HG02973 (cell line): ENCODE data around the gene LRR1.
"Not testable (repeated sequence)": the region's sequence is repeated elsewhere in the genome, so short reads cannot be mapped to it uniquely, and the experiment has no call there.

Source experiments
- ATAC-seq: cut with Tn5 transposase; IDR thresholded peaks from one replicate; pipeline ENCODE4 v1.9.1; 2021; ENCODE audit warnings: moderate library complexity; ENCODE audit not compliant: unreplicated experiment

LRR1 gene

DNA sequence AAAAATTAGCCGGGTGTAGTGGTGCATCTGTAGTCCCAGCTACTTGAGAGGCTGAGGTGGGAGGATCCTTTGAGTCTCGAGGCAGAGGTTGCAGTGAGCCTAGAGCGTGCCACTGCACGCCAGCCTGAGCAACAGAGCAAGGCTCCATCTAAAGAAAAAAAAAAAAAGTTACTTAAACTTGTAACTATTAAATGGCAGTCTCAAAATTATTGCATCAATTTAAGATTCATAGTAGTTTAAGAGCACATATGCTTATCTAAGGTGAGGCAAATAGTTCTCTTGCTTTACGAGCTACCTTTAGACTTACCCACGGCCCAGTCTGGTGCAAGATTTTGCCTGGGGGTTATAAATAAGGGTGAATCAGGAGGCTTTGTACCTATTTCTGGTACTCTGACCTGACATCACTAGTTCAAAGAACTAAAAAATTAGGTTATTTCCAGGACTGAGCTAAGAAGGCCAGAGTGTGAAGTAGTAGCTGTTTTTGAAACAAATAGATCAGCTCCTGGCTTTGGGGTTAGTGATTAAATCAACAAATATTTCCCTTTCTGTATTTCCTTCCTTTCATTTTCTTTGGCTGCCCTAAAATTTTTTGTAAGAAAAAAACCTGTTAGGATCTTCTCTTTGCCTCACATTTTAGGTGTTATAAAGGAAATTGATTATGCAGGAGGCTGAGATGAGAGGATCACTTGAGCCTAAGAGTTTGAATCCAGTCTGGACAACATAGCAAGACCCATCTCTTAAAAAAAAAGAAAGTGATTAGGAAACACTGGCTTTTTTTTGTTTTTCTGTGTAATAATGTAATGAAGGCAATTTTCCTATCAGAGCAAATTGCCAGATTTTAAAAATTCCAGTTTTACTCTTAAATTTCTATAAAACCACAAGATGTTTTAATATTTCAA, 25.4 kb downstream of the LRR1 start:
- ATAC-seq: no peak

DNA sequence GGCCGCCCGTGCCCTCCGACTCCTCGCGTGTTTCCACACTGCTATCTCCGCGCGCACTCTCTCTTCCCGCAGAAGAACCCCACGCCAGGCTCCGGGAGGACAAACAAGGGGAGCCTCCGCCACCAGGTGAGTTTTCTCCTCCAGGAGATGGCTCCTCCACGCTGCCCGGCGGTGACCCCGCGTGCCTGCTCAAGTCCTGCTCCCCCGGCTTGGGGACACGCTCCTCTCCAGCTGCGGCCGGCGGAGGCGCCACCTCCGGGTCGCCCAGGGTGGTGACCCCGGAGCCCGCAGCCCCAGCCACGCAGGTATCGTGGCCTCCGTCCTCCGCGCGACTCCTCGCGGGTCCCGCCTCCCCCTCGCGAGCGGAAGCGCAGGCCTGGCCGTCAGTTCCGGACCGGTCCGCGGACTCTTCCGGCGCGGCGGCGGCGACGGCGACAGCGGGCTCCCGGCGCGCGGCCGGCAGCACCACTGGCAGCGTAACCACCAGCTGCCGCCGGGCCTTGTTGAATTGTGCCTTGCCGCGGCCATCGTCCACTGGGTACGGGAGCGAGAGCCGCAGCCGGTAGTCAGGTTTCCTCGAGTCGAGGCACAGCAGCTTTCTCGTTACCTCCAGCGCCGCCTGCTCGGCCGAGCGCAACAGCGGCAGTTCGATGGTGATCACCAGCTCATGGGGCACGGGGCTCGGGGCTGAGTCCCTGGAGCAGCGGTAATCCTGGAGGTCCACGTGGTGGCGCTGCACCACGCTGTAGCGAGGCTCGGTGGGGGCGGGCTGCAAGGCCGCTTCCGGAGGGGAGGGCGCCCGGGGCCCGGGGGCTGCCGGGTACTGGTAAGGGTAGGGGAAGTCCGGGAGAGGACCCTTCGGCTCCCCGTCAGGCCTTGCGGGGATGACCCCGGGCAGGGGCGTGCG, 35.2 kb downstream of the LRR1 start:
- ATAC-seq: peak; percentile 72

DNA sequence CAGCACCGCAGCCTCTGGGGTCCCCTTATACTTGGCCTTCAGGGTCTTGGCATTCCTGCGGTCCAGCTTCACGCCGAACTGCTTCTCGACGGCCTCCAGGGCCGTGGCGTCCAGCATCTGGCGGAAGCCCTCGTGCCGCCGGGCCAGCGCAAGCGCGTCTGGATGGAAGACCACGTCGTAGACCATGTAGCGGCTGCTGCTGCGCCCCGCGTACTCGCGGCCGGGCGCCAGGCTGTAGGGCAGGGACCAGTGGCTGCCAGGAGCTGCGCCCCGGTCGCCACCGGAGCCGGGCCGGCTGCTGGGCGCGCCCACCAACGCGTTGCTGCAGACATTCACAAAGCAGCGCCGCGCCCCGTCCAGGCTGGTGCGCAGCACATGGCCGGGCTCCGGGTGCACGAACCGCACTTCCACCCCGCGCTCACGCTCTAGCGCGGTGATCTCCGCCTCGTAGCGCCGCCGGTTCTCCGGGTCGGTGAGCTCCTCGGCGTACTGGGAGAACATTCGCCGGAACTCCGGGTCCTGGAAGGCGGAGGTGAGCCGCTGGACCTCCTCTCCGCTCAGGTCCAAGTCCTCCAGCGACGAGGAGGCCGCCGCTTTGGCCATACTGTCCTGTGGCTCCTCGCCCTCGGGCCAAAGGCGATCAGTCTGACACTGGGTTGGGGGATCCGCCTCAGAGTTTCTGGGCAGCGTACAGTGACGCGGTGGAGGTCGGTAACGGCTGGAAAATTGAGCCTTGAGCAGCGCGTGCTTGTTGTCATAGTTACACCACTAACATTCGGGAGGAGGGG, 36.0 kb downstream of the LRR1 start, which contains the start of gene DNAAF2:
Gene DNAAF2, minus strand, starts transcription at position 698 of the 788 bp plus-strand sequence. Its CDS starts 95 bp downstream, at position 603.
- peak; percentile 26 for ATAC-seq

DNA sequence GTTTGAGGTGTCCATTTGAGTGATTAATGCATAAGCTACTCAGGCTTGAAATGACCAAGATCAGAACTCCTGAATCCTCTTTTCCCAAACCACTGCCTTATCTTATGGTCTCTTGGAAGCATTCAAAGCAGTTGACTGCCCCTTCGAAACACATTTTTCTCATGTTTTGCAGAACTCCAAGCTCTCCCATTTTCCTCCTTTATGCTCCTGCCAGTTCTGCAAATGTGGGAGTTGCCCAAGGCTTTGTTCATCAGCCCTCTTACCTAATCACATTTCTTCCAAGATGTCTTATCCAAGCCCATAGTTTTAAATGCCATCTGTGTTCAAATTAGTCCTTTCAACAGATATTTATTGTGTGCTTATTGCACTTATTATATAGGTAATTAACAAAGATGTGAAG, 38.1 kb downstream of the LRR1 start:
- ATAC-seq: no peak

DNA sequence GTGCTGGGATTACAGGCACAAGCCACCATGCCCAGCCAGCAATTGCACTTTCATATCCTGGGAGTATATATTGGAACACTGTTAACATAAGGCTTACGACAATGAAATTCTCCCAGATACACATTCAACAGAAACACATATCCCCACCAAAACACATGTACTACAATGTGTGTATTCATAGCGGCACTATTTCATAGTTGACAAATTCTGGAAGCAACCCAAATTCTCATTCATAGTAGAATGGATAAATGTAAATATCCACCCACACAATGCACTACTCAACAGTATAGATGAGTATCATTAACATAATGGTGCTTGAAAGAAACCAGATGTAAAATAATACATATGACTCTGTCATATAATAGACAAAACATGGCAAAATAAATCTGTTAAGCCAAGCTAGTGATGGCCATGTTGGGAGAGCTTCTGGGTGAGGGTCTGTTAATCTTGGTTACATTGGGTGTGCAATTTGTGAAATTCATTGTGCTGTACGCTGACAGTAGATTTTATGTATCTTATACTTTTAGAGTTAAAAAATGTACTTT, 38.9 kb downstream of the LRR1 start:
- ATAC-seq: no peak

DNA sequence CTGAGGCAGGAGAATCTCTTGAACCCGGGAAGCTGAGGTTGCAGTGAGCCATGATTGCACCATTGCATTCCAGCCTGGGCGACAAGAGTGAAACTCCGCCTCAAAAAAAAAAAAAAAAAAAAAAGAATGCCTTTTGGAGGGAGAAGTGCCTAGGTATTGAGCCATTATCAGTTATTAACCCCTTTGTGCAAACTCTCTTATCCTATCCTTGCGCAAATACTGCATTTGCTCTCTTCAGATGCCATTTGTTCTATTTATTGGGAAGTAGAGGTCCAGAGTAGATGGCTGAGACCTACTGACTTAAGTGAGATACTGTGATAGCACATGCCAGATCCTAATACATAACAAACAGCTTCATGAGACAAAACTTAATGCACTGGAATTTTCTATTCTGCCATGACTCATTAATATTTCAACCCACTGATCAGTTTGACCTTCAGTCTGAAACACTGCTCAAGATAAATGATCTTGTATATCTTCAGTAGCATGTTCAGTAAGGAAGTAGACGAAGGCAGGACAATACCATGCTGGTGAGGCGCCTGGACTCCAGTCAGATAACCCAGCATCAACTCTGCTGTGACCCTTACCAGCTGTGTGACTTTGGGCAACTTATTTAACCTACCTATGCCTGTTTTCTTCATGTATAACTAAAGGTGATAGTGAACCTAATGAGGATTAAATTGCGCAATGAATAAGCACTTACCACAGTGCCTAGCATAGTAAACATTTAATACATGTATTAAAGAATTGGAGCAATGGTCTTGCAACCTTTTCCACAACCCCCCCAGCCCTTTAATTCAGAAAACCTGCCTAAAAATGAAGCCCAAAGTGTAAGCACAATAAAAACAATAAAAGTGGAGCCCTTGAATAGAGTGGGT, 42.0 kb downstream of the LRR1 start:
- ATAC-seq: no peak

DNA sequence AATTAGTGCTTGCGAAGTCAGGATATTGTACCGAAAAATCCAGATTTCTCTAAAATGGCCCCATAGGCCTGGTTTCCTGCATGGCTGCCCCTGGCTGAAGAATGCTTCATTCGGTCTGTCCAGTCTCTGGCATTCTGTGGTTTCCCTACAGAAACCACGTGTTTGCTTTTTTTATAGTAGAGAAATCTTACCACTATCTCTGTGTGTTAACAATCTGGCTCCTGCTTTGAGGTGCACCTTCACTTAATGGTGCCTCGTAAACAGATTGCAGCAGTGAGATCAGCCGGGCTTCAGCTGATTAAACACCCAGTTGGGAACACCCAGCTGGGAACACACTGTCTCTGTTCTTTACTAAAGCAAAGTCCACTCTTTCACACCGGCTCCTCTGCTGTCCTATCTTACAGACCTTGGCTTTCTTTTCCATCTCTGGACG, 43.0 kb downstream of the LRR1 start:
- ATAC-seq: no peak

DNA sequence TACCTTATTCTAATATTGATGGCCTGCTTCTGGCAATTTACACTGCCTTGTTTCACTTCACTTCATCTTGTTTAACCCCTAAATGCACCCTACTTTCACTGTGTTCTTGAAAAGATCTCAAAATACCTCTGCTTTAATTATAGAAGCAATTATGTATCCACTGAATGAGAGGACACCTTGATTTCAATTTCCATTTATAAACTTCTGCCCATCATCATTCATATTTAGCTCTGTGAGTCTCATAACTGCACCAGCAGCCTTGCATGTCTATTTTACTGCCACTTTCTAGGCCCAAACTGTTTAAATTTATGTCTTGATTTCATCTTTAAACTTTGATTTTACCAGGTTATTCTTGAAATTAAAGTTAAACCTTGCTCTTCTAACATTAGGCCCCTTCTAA, 43.4 kb downstream of the LRR1 start:
- no peak for ATAC-seq

DNA sequence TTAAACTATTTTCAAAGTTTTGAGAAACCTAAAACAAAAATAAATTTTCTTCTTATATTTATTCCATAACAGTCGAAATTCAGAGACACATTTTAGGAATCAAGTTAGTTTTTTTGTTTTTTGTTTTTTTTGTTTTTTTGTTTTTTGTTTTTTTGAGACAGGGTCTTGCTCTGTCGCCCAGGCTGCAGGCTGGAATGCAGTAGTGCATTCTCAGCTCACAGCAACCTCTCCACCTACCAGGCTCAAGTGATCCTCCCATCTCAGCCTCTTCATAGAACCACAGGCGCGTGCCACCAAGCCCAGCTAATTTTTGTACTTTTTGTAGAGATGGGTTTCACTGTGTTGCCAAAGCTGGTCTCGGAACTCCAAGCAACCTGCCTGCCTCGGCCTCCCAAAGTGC, 54.8 kb downstream of the LRR1 start:
- ATAC-seq: no peak

DNA sequence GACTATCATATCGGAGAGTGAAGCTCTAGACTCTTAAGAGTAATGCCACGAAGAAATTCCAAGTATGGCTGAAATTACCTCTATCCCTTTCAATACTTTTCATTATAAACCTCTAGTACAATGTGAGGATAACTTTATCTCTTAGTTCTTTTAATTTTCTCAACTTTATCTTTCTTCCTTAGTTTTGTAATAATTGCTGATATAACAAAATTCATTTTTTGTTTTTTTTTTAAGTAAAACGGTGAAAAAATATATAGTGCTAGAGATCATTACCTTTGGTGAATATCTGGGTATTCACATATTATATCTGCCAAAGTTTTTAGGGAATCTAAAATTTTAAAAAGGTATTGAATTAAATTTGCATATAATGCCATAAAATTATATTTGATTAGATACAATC, 55.8 kb downstream of the LRR1 start:
- ATAC-seq: no peak

DNA sequence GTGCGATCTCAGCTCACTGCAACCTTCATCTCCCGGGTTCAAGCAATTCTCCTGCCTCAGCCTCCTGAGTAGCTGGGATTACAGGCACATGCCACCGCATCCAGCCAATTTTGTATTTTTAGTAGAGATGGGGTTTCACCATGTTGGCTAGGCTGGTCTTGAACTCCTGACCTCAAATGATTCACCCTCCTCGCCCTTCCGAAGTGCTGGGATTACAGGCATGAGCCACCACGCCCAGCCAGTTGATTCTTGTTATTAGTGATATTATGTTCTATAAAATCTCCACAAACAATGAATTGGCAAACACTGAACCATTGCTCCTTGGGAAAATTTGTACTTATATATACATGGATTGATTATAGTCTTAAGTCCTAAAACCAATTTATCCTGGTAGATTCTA, 58.8 kb downstream of the LRR1 start:
- ATAC-seq: not testable (repeated sequence)

DNA sequence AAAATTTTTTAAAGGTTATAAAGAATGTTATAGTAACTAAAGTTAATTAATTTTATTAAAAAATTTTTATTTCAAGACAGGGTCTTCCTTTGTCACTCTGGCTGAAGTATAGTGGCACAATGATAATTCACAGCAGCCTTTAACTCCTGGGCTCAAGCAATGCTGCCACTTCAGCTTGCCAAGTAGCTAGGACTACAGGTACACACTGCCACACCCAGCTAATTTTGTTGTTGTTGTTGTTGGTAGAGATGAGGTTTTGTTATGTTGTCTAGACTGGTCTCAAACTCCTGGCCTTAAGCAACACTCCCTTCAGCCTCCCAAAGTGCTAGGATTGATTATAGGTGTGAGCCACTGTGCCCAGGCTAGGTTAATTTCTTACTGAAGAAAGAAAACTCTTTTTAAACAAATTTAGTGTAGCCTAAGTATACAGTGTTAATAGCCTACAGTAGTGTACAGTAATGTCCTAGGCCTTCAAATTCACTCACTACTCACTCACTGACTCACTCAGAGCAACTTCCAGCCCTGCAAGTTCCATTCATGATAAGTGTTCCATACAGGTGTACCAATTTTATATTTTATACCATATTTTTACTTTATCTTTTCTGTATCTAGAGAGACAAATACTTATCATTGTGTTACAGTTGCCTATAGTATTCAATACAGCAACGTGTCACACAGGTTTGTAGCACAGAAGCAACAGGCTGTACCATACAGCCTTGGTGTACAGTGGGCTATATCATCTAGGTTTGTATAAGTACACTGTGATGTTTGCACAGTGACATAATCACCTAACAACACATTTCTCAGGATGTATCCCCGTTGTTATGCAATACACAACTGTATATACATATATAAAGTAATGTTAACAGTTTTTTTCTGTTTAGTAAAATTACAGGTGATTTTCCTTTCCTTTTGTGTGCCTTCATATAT, 61.1 kb downstream of the LRR1 start:
- ATAC-seq: no peak
